Activated CD4-positive, alpha-beta memory T cell treated with anti-CD3 and anti-CD28 coated beads, Interleukin-2, amount 10 ng/mL, durations not matched to agents 7 days and 5 days (primary cell): ENCODE data around the gene CYP24A1. TPM values are rescaled to one million over a fixed set of nuclear protein-coding genes. Genes with fewer than 3 reads are reported as not detected.

Experiments
- CTCF ChIA-PET: fragments of 350-600 bp; sonication (Branson Sonifier 250); formaldehyde crosslinking; loops from one replicate; lab custom pipeline; 2021; ENCODE audit warnings: antibody characterized with exemption, inconsistent platforms; lab: Charles Lee
- POLR2A ChIA-PET: fragments of 350-600 bp; sonication (Branson Sonifier 250); formaldehyde crosslinking; loops from one replicate; lab custom pipeline; 2021; ENCODE audit warnings: antibody characterized with exemption; lab: Charles Lee
- DNase-seq: peaks from one replicate; pipeline ENCODE4 v3.0.0-alpha.2; 2020
- H3K27ac Mint-ChIP-seq: one replicate; pipeline ENCODE4 v1.8.0; 2021; ENCODE audit warnings: mild to moderate bottlenecking, mixed read lengths
- H3K27me3 Mint-ChIP-seq: one replicate; pipeline ENCODE4 v1.8.0; 2021; ENCODE audit warnings: mixed read lengths
- H3K36me3 Mint-ChIP-seq: one replicate; pipeline ENCODE4 v1.8.0; 2021; ENCODE audit warnings: low read depth, mixed read lengths
- H3K4me1 Mint-ChIP-seq: one replicate; pipeline ENCODE4 v1.8.0; 2021; ENCODE audit warnings: mixed read lengths
- H3K4me3 Mint-ChIP-seq: one replicate; pipeline ENCODE4 v1.8.0; 2021; ENCODE audit warnings: mild to moderate bottlenecking, mixed read lengths
- H3K9me3 Mint-ChIP-seq: one replicate; pipeline ENCODE4 v1.8.0; 2021; ENCODE audit warnings: mixed read lengths
- total RNA-seq, 2 experiments: library from RNA; stranded (reverse); gene quantifications; one replicate each; pipeline ENCODE4 v1.2.3, GENCODE V29; 2021

Gene CYP24A1
- total RNA-seq, 2 experiments from 2014 or later = not detected

DNA sequence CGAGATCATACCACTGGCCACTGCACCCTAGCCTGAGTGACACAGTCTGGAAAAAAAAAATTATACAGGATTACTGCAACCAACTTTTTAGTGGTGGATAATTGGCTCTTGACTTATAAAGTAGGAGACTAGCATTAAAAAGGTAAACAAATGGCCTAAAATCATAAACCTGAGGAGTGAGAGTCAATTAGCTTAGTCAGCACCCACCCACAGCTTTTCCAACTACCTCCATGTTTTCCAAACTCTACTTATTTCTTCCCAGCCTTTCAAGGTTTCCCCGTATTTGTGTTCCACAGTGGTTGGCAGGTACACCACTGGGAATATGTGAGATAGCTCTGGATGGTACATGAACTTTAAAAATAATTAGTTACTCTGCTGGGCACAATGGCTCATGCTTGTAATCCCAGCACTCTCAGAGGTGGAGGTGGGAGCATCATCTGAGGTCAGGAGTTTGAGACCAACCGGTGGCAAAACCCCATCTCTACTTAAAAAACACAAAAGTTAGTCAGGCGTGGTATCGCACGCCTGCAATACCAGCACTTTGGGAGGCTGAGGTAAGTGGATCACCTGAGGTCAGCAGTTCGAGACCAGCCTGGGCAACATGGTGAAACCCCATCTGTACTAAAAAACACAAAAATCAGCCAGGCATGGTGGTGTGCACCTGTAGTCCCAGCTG, 6.7 kb downstream of the CYP24A1 start:
- Mint-ChIP-seq H3K4me3 (no peak overlapping the region), H3K27me3 (peaks cover 48% of the 10 kb centered on the region), H3K9me3 (no peaks in the 10 kb centered on the region), H3K27ac (no peak overlapping the region), H3K4me1 (no peaks in the 10 kb centered on the region), H3K36me3 (no peaks in the 10 kb centered on the region)
- ChIA-PET CTCF (interaction anchor here (1.6 kb wide), 1 partner anchor 52 kb away, joined by 3 read pairs; no protein-coding TSS in a partner anchor), POLR2A (no interaction called here)
- no peak for DNase-seq

DNA sequence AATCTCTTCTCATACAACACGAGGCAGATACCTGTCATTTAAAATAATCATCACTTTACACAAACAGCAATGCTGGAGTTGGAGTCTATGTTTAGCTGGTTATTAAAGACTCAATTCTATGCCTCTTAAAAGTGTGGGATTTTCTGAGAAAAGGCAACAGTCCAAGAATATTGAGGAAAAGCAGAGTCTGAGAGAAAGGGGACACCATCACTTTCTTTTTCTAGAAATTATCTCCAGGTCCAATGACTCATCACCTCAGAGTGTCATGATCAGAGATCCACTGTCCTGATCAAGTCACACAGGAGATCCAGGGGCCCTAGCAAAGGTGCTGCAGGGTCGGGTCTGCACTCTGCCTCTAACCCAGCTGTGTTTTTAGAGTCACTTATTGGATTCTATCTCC, 8.0 kb downstream of the CYP24A1 start:
- no peaks in the 10 kb centered on the region for H3K9me3 Mint-ChIP-seq
- POLR2A ChIA-PET = no interaction called here
- no peak overlapping the region for H3K27ac Mint-ChIP-seq
- peaks cover 40% of the 10 kb centered on the region for H3K27me3 Mint-ChIP-seq
- no peaks in the 10 kb centered on the region for H3K36me3 Mint-ChIP-seq
- no peaks in the 10 kb centered on the region for H3K4me1 Mint-ChIP-seq
- no peak for DNase-seq
- CTCF ChIA-PET = interaction anchor here (1.6 kb wide), 1 partner anchor 54 kb away, joined by 3 read pairs; no protein-coding TSS in a partner anchor
- H3K4me3 Mint-ChIP-seq = no peak overlapping the region

DNA sequence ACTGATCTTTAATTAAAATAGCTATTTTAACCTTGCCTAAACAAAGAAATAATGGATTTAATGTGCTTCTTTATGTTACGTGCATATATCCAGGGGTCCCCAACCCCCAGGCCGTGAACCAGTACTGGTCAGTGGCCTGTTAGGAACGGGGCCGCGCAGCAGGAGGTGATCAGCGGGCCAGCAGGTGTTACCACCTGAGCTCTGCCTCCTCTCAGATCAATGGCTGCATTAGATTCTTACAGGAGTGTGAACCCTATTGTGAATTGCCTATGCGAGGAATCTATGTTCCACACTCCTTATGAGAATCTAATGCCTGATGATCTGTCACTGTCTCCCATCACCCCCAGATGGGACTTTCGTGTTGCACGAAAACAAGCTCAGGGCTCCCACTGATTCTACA, 8.8 kb downstream of the CYP24A1 start:
- Mint-ChIP-seq H3K4me3 (no peak overlapping the region), H3K36me3 (no peaks in the 10 kb centered on the region), H3K27ac (no peak overlapping the region), H3K27me3 (peaks cover 34% of the 10 kb centered on the region), H3K9me3 (no peaks in the 10 kb centered on the region), H3K4me1 (no peaks in the 10 kb centered on the region)
- ChIA-PET POLR2A (no interaction called here), CTCF (no interaction called here)
- no peak for DNase-seq

DNA sequence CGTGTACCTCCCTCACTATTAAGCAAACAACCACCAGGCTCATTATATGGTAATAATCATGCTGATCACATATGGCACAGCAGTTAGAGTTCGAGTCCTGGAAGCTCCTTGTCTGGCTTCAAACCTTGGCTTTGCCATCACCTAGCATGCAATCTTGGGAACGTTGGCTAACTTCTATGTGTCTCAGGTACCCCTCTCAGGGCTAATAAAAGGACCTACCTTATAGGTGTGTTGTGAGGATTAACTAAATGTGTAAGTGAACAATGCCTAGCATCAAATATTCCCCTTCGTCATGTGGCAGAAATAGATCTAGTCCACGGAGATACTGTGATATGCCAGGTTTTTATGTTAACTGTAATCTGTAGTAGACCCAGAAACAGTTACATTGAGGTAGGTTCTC, 10.4 kb downstream of the CYP24A1 start:
- no peak overlapping the region for H3K27ac Mint-ChIP-seq
- no peak for DNase-seq
- no peak overlapping the region for H3K4me3 Mint-ChIP-seq
- H3K36me3 Mint-ChIP-seq = no peaks in the 10 kb centered on the region
- ChIA-PET POLR2A (no interaction called here), CTCF (no interaction called here)
- peaks cover 24% of the 10 kb centered on the region for H3K27me3 Mint-ChIP-seq
- no peaks in the 10 kb centered on the region for H3K4me1 Mint-ChIP-seq
- H3K9me3 Mint-ChIP-seq = no peaks in the 10 kb centered on the region

DNA sequence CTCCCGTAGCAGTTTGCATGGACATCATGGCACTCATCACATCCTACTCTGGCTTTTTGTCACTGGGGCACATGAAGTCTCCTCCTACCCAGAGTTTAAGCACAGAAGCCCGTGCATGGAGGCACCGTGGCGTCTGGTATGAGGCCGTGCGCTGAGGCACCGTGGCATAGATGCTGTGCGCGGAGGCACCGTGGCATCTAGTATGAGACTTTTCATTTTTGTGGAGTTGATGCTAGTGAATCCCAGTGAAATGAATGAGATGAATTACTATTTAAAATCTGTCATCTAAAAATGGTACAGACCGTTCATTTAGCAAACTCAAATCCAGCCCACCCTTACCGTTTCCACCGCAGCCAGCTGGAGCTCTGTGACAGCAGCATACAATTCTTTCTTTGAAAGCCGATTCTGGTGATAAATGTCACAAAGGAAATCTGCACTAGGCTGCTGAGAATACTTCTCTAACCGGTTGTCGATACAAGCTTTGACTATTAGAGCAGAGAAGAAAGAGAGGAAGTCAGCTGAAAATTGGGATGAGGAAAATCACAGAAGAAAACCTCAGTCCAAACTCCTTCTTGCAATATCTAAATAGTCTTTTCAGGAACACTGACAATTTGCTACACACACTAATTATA, 11.3 kb downstream of the CYP24A1 start:
- no peak for DNase-seq
- Mint-ChIP-seq H3K4me1 (no peaks in the 10 kb centered on the region), H3K9me3 (no peaks in the 10 kb centered on the region), H3K36me3 (no peaks in the 10 kb centered on the region), H3K27ac (no peak overlapping the region), H3K27me3 (peaks cover 16% of the 10 kb centered on the region), H3K4me3 (no peak overlapping the region)
- ChIA-PET CTCF (no interaction called here), POLR2A (no interaction called here)

DNA sequence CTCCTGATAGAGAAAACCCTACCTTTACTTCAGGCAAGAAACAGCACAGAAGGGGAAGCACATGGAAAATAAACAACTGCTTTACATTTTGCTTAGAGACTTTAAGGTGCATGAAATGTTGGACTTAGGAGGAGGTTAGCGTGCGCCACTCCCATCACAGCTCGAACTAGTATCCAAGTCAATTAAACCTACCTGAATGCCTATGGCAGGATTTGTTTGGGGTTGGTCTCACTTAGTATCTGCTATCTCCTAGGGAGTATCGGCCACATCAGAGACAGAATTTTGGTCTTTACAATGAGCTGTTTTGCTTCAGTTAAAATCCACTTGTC, 12.0 kb downstream of the CYP24A1 start:
- CTCF ChIA-PET = no interaction called here
- no peak overlapping the region for H3K4me3 Mint-ChIP-seq

DNA sequence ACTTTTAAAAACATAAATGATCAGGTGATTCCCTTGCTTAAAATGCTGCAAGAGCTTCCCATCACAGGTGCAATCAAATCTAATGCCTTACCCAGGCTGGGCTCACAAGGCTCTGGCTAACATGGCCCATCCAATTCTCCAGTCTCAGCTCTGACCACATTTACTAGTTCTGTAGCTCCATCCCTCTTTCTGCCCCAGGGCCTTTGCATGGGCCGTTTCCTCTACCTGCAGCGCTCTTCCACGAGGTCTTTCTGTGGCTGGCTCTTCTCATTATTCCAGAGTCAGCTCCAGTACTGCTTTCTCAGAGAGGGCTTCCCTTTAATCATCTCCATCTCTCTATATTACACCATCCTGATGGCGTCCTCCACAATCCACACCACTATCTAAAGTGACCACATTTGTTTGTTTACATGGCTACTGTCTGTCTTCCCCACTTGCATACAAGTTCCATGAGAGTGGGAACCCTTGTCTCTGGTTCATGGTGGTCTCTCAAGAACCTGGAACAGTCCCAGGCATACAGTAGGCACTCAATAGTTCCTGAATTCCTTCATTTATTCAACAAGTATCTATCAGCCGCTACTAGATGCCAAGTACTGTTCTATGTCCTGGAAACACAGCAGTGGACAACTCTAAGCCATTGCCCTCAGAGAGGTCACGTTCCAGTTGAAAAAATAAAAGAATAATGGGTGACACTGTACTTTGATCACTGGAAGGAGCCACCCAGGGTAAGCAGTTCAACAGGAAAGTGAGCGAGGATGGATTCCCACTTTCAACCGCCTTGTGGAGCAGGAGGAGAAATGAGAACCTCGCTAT, 12.6 kb downstream of the CYP24A1 start:
- ChIA-PET POLR2A (no interaction called here), CTCF (interaction anchor here (1.1 kb wide), 1 partner anchor 58 kb away, joined by 3 read pairs; no protein-coding TSS in a partner anchor)
- Mint-ChIP-seq H3K4me3 (no peak overlapping the region), H3K36me3 (no peaks in the 10 kb centered on the region), H3K4me1 (no peaks in the 10 kb centered on the region), H3K27ac (no peak overlapping the region), H3K9me3 (no peaks in the 10 kb centered on the region), H3K27me3 (peaks cover 18% of the 10 kb centered on the region)
- no peak for DNase-seq

More for the DNA sequence above, 12.0 kb downstream of the CYP24A1 start:
- Mint-ChIP-seq H3K27me3 (peaks cover 16% of the 10 kb centered on the region), H3K9me3 (no peaks in the 10 kb centered on the region), H3K36me3 (no peaks in the 10 kb centered on the region), H3K4me1 (no peaks in the 10 kb centered on the region), H3K27ac (no peak overlapping the region)
- DNase-seq = no peak
- POLR2A ChIA-PET = no interaction called here

DNA sequence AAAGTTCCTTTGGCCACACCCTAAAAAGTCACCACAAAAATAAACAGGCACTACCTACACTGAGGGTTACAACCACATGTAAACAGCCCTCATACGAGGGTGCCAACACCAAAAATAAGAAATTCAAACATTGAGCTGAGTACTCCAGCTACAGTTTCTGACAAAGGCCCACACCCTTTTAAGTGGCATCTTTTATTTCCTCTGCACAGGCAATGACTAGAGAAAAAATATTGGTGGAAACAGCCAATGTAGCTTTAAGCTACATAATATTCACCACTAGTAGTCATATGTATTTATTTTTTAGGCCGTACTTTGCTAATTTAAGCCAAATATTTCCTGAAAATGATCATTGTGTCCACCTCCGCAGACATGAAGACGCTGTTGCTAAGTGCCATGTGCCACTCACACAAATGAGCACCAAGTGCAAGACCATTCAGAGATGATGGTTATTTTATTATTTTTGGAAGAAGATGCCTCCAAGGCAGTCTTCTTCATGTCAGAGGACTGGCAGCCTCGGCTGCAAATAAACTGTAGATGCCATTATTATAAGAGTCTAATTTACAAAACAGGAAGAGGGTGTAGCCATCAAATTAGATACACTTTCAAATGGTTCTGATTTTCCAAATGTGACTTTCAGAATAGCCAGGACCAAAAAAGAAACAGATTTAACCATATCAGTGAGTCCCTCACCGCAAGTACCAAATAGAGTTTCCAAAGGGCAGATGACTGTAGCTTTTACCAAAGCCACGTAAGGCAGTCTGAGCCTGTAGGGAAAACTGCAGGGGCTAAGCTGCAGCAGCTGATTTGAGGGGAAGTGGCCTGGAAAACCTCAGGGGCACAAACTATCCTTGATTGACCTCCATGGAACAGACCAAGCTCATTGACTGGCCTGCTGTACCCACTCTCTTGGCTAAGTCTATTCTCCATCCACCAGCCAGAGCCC, 13.4 kb downstream of the CYP24A1 start:
- Mint-ChIP-seq H3K4me3 (no peak overlapping the region), H3K27ac (no peak overlapping the region), H3K27me3 (peaks cover 15% of the 10 kb centered on the region), H3K36me3 (no peaks in the 10 kb centered on the region), H3K9me3 (no peaks in the 10 kb centered on the region), H3K4me1 (no peaks in the 10 kb centered on the region)
- CTCF ChIA-PET = interaction anchor here (1.1 kb wide), 1 partner anchor 57 kb away, joined by 3 read pairs; no protein-coding TSS in a partner anchor
- no peak for DNase-seq
- POLR2A ChIA-PET = no interaction called here

DNA sequence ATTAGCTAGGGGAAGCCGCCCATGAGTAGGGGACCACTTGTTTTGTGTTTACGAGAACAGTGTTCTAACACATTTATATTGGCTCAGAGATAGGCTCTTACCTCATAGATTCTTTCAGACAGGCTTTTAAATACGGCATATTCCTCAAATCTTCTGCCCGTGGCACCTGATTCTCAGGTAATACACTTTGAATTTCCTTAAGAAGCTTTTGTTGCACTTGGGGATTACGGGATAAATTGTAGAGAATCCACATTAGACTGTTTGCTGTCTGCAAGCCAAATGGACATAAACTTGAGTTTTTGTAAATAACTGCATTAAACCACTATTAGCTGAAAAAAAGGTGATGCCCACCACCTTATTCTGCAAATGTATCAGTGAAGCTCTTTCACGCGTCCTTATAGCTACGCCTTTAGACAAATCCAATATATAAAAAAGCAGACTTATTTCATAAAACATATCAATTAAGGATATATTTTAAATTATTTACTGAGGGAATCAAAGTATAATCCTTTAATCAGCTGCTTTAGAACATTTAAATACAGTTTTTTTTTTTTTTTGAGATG, 14.8 kb downstream of the CYP24A1 start:
- no peak for DNase-seq
- Mint-ChIP-seq H3K27me3 (peaks cover 14% of the 10 kb centered on the region), H3K4me3 (no peak overlapping the region), H3K9me3 (no peaks in the 10 kb centered on the region), H3K36me3 (no peaks in the 10 kb centered on the region), H3K4me1 (no peaks in the 10 kb centered on the region), H3K27ac (no peak overlapping the region)
- ChIA-PET POLR2A (no interaction called here), CTCF (no interaction called here)

DNA sequence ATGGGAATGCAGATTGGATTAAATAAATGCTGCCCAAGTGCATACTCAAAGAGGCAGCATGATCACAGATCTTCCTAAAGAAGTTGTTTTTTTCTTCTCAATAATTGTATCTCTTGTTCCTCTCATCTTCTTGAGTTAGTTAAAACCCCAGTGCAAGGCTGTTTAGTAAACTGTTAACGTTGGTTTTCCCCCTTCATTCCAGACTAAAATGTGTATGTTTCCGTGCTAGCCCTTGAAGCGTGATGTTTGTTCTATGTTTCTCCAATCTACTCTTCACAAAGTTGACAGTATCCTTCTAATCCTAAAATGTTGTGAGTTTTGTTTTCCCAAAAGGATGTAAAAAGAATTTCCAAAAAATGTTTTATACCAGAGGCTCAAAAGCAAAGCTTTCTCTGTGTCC, 15.6 kb downstream of the CYP24A1 start:
- ChIA-PET POLR2A (no interaction called here), CTCF (no interaction called here)
- no peaks in the 10 kb centered on the region for H3K36me3 Mint-ChIP-seq
- H3K27me3 Mint-ChIP-seq = peaks cover 13% of the 10 kb centered on the region
- H3K9me3 Mint-ChIP-seq = no peaks in the 10 kb centered on the region
- no peak overlapping the region for H3K27ac Mint-ChIP-seq
- H3K4me3 Mint-ChIP-seq = no peak overlapping the region
- DNase-seq = no peak
- no peaks in the 10 kb centered on the region for H3K4me1 Mint-ChIP-seq

DNA sequence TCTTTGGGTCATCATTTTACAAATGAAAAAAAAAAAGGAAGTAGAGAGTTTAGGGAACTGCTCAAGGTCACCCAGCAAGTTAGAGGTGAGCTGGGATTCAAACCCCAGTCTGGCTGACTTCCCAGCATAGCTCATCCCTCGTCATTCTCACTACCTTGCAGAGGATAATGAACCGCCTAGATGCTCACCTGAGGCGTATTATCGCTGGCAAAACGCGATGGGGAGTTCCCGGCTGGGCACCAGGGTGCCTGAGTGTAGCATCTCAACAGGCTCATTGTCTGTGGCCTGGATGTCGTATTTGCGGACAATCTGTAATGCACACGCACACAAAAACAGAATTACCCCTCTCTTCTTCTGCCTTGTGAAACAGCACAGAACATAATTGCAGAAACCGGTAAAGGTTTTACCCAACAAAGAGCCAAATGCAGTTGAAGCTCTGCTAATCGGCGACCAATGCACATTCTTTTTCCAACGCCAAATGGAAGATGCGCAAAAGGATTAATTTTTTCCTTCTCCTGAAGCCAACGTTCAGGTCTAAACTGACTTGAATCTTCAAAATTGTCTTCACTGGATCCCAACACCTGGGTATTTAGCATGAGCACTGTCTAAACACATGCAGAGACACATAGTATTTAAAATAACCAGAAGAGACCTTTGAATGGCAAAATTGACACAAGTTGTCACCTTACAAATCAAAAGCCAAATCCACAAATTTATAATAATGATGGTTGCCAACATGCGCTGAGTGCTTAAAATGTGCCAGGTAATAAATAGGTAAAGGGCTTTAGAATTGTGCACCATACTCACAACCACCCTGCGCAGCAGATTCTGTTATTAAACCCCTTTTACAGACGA, 16.6 kb downstream of the CYP24A1 start:
- POLR2A ChIA-PET = no interaction called here
- CTCF ChIA-PET = no interaction called here
- Mint-ChIP-seq H3K4me3 (no peak overlapping the region), H3K27me3 (peaks cover 13% of the 10 kb centered on the region), H3K4me1 (no peaks in the 10 kb centered on the region), H3K36me3 (no peaks in the 10 kb centered on the region), H3K9me3 (no peaks in the 10 kb centered on the region), H3K27ac (no peak overlapping the region)
- DNase-seq = no peak

DNA sequence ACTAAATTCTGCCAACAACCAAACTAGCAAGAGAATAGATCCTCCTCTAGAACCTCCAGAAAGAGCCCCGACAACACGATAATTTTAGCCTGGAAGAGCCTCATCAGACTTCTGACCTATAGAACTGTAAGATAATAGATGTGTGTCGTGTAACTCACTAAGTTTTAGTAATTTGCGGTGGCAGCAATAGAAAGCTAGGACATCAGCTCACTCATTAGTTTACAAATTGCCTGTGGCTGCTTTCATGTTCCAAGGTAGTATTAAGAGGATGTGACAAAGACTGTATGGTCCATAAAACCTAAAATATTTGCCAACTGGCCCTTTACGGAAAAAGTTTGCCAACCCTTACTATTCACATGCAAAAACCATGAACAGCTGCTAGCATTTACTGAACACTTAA, 17.3 kb downstream of the CYP24A1 start:
- Mint-ChIP-seq H3K27me3 (peaks cover 13% of the 10 kb centered on the region), H3K27ac (no peak overlapping the region), H3K4me3 (no peak overlapping the region), H3K36me3 (no peaks in the 10 kb centered on the region), H3K9me3 (no peaks in the 10 kb centered on the region), H3K4me1 (no peaks in the 10 kb centered on the region)
- CTCF ChIA-PET = no interaction called here
- DNase-seq = no peak
- POLR2A ChIA-PET = no interaction called here
